D721Med (cell line): ENCODE measurements around the gene LRMDA.

Experiments
- DNase-seq: peaks from one replicate; pipeline ENCODE4 v3.0.0; 2011; ENCODE audit warnings: low spot score; ENCODE audit not compliant: insufficient read length
- FAIRE-seq: peaks from 2 replicates; lab custom pipeline; 2011; peaks lifted over from hg19 to GRCh38; lab: Jason Lieb, UNC
- TF ChIP-seq, protein P1 (sequence below): IDR thresholded peaks from 2 replicates; pipeline ENCODE4 v1.5.1; 2012; ENCODE audit warnings: mild to moderate bottlenecking, control low read depth; ENCODE audit not compliant: insufficient read depth; ENCODE audit errors: missing control alignments

The LRMDA gene

DNA sequence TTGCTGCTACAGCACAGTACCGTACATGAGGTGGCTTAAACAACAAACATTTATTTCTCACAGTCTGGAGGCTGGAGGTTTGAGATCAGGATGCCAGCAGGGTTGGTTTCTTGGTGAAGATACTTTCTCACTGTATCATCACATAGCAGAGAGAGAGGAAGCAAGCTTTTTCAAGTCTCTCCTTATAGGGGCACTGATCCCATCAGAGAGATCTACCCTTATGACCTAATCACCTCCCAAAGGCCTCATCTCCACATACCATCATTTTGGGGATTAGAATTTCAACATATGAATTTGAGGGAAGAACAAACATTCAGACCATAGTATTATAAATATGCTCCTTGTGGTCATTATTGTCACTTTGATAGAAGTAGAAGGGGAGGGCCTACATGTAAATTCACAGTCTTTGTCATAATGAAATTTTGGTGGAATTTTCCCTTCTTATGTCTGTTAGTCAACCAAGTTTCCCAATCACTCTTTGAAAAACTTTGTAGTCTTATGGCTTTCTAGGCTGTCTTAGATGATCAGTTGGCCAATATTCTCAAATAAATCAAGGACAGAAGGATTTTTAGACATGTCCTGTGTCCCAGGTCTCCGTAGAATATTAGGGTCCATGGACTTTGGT lies 606.2 kb downstream of the LRMDA start:
- DNase-seq (no peak), FAIRE-seq (no peak)
- TF ChIP-seq, protein P1, sequence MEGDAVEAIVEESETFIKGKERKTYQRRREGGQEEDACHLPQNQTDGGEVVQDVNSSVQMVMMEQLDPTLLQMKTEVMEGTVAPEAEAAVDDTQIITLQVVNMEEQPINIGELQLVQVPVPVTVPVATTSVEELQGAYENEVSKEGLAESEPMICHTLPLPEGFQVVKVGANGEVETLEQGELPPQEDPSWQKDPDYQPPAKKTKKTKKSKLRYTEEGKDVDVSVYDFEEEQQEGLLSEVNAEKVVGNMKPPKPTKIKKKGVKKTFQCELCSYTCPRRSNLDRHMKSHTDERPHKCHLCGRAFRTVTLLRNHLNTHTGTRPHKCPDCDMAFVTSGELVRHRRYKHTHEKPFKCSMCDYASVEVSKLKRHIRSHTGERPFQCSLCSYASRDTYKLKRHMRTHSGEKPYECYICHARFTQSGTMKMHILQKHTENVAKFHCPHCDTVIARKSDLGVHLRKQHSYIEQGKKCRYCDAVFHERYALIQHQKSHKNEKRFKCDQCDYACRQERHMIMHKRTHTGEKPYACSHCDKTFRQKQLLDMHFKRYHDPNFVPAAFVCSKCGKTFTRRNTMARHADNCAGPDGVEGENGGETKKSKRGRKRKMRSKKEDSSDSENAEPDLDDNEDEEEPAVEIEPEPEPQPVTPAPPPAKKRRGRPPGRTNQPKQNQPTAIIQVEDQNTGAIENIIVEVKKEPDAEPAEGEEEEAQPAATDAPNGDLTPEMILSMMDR, result no peak

DNA sequence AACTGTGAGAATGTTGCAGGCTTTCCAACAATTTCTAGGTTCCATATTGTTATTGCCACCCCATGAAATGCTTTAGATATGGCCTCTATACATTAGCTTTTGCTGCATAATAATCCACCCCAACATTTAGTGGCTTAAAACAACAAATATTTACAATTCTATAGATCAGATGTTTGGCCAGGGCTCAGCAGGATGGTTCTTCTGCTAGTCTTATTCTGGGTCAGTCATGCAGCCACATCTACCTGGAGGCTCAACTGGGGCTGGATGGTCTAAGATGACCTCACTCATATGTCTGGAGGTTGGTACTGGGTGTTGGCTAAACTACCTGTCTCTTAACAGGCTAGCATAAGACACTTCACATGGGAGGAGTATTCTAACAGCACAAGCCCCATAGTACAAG lies 607.3 kb downstream of the LRMDA start:
- DNase-seq (no peak), FAIRE-seq (no peak)
- TF ChIP-seq, protein P1, result no peak

DNA sequence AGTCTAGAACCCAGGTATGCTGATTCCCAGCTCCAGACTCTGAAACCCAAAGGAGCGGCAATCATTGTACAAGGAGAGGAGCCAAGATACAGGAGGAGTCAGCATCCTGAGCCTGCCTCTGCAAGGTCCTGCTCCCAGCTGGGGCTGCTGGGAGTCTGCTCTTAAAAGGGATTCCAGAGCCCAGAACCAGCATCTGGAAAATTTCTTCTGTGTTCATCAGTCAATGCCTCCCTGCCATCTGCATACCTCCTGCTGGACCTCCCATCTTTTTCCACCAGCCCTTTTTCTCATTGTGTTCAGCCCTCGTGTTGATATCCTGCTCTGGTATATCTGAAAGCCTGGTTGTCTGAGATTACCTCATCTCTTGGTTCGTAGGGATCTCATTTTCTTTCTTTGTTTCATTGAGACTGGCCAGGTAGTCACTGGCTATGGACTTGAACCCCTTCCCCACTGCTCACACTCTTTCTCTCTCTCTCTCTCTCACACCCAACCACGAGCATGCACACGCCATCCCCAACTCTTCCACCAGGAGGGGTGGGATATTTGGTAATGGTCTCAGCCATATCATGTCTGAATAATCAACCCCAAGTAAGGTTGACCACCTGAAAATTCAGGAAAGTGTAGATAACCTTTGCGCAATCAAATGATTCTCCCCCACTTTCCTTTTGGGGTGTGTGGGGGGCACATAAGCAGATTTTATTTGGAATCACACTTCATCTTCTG lies 608.8 kb downstream of the LRMDA start:
- TF ChIP-seq, protein P1, result peak; percentile 28
- FAIRE-seq (no peak), DNase-seq (no peak)

DNA sequence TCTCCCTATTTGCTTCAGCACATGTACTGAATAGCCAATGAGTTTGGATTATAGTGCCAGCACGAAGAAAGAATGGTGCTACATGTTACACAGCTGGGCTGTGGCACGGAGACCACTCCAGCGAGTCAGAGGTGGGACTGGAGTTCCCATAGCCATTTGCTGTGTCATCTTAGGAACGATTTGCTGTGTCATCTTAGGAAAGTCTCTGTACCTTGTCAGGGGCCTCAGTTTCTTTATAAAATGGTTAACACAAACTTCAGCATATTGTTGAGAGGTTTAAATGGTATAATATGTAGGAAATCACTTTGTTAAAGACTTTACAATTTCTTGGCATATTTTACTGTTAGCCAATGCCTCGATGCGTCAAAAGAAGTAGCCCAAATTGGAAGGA lies 609.4 kb downstream of the LRMDA start:
- FAIRE-seq (no peak), DNase-seq (no peak)
- TF ChIP-seq, protein P1, result no peak

DNA sequence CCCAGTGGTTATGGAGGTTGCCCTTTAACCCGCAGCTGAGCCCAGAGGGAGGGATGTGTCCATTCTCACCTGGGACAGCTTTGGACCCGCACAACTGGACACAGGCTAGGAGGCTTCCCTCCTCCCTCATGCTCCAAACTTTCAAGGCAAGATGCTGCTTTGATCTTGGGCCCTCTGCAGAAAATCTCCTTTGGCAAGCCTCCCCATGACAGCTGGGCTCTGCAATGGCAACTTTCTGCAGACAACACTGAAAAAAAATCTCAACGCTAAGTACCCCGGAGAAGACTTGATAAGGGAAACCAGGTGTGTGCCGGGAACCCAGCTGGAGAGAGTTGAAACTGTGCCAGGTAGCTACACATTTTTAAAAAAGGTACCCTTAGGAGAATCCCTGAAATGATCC lies 610.1 kb downstream of the LRMDA start:
- TF ChIP-seq, protein P1, result no peak
- no peak for FAIRE-seq
- DNase-seq, result no peak

DNA sequence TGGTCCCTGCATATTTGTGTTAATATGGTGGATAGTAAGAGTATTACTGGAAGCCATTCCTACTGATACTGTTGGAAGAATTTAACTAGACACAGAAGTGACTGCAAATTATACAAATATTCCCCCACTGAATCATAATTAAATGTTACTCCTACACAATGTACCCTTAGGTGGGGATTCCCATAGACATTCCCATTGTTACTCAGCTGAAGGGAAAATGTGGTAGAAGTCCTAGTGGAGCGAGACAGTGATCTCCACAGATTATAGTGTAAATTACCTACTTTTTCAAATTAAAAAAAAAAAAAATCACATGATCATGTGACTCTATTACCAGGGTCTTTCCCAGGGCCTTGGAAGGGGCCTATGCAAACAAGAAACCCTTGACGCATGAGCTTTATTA lies 611.8 kb downstream of the LRMDA start:
- DNase-seq (no peak), FAIRE-seq (no peak)
- TF ChIP-seq, protein P1, result no peak

DNA sequence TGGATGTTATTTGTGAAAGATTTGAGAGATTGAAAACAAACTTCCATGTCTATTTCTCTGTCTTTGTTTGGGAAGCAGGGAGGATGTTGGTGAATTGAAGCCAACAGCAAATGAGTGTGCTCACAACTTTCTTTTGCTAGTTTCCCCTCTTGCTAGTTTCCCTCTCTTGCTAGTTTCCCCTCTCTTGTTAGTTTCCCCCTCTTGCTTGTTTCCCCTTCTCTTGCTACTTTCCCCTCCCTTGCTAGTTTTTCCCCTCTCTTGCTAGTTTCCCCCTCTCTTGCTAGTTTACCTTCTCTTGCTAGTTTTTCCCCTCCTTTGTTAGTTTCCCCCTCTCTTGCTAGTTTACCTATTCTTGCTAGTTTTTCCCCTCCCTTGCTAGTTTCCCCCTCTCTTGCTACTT lies 613.3 kb downstream of the LRMDA start:
- DNase-seq, result no peak
- TF ChIP-seq, protein P1, result no peak
- no peak for FAIRE-seq
